Astrocyte of the spinal cord (primary cell): Measurements from ENCODE around the gene ATP4A.

Source experiments
- DNase-seq: peaks from one replicate; pipeline ENCODE4 v3.0.0; 2011; ENCODE audit warnings: low read depth, low spot score
- H3K4me3 ChIP-seq: 2 replicates; pipeline ENCODE4 v1.5.1; 2011; ENCODE audit warnings: low read depth, mild to moderate bottlenecking, low read length, moderate library complexity
- in situ Hi-C: cut with HindIII; loops from 2 replicates; pipeline ENCODE4 v1.10.0; 2017; ENCODE audit warnings: low sequenced_read_pairs
- TF ChIP-seq, protein P1 (sequence below): IDR thresholded peaks from 2 replicates; pipeline ENCODE4 v1.5.1; 2012; ENCODE audit warnings: low read depth, mild to moderate bottlenecking, low read length, inconsistent platforms

Gene ATP4A

DNA sequence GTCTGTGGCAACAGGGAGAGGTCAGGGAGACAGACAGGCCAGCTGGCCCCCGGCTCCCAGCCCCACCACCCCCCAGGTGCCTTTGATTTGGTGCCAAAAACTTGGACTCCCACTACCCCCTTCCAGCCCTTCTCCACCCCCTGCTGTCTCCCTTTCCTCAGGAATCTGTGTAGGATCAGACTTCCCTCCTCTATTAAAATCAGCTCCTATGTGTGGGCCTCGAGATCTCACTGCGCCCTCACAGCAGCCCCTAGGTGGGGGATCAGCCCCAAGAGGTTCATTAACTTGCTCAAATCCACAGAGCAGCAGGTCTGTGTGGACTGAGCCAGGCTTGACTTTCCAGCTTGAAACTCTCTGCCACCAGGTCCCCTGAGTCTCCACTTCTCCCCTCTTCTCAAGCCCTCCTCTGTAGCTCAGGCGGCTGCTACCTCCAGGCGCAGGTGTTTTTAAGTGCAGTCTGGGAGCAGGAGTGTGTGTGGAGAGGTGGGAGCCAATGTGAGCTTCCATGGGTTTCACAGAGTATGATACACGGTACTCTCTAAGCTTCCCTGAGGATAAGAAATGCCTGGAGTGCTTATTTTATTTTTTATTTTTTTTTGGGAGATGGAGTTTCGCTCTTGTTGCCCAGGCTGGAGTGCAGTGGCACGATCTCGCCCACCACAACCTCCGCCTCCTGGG is 28.5 kb downstream of the ATP4A start:
- in situ Hi-C loops, result no loop called here

DNA sequence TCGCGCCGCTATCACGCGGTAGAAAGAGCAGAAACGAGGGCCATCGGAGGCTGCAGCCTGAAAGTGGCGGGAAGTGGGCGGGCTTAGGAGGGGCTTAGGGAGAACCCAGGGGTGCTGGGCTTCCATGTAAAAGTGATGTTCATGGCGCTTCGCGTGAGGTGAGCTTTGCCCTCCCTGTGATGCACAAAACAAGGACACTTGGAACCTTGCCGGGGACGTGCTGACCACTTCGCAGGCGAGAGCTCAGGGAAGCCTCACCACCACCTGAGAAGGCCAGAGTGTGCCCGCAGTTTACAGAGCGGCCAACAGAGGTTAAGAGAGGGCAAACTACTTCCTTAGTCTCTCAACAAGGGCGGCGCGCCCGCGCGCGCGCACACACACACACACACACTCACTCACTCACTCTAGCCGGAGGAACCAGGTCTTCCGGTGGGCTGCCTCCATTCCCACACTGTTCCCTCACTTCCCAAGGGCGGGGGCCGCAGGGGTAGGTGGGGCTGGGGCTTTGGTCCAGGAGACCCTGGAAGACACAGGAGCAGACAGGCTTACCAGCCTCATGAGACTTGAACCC is 29.6 kb downstream of the ATP4A start:
- TF ChIP-seq, protein P1, sequence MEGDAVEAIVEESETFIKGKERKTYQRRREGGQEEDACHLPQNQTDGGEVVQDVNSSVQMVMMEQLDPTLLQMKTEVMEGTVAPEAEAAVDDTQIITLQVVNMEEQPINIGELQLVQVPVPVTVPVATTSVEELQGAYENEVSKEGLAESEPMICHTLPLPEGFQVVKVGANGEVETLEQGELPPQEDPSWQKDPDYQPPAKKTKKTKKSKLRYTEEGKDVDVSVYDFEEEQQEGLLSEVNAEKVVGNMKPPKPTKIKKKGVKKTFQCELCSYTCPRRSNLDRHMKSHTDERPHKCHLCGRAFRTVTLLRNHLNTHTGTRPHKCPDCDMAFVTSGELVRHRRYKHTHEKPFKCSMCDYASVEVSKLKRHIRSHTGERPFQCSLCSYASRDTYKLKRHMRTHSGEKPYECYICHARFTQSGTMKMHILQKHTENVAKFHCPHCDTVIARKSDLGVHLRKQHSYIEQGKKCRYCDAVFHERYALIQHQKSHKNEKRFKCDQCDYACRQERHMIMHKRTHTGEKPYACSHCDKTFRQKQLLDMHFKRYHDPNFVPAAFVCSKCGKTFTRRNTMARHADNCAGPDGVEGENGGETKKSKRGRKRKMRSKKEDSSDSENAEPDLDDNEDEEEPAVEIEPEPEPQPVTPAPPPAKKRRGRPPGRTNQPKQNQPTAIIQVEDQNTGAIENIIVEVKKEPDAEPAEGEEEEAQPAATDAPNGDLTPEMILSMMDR, result no peak
- no peak overlapping the region for H3K4me3 ChIP-seq
- DNase-seq, result no peak
- in situ Hi-C loops, result no loop called here

More for the DNA sequence above, 28.5 kb downstream of the ATP4A start:
- DNase-seq, result no peak
- no peak overlapping the region for H3K4me3 ChIP-seq
- TF ChIP-seq, protein P1, result no peak

DNA sequence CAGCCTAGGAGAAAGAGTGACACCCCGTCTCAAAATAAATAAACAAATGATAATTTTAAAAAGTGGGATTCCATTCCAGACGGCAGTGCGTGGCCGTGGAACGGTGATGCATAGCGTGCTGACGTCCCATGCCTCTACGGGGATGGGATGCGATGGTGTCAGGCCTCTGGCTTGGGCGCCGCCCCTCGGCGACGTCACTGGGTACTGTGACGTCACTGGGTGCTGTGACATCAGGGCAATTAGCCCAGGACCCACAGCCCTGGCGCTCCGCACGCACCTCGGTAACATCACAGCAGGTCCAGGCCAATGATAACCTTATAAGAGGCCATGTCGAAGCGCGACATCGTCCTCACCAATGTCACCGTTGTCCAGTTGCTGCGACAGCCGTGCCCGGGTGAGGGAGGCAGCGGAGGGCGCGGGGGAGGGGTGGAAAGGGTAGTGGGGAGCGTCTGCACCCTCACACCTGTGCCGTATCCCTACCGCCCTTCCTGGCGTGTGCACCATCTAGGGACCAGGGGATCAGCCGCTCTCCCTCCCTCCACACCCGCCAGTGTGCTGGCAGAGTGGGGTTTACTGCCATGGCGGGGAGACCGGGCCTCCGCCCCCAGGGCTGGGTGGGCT is 30.1 kb downstream of the ATP4A start, which contains the start of gene GAPDHS:
Gene GAPDHS (plus strand): TSS at position 256 of the 621 bp plus-strand sequence. CDS start 72 bp downstream, at position 328.
- TF ChIP-seq, protein P1, result no peak
- H3K4me3 ChIP-seq, result no peak within 1 kb of the TSS
- in situ Hi-C loops, result no loop called here

DNA sequence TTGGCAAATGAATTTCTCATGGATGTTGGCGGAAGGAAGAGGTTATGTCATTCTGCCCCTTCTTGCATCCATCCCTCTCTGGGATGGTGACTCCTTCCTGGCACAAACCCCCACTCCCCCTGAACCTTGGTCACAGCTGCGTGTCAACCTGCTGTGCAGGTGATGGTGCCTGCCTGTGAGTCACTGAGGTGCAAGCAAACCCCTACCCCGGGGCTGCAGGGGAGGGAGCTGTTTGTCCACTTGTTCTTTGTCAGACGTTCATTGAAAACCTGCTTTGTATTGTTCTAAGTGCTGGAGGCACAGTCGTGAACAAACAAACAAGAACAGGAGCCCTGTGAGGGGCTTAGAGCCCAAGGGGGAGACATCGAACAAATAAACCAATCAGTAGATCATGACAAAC is 32.2 kb downstream of the ATP4A start:
- H3K4me3 ChIP-seq, result no peak overlapping the region
- TF ChIP-seq, protein P1, result no peak
- in situ Hi-C loops, result no loop called here
- no peak for DNase-seq

More for the DNA sequence above, 30.1 kb downstream of the ATP4A start, which contains the start of gene GAPDHS:
- DNase-seq, result no peak

DNA sequence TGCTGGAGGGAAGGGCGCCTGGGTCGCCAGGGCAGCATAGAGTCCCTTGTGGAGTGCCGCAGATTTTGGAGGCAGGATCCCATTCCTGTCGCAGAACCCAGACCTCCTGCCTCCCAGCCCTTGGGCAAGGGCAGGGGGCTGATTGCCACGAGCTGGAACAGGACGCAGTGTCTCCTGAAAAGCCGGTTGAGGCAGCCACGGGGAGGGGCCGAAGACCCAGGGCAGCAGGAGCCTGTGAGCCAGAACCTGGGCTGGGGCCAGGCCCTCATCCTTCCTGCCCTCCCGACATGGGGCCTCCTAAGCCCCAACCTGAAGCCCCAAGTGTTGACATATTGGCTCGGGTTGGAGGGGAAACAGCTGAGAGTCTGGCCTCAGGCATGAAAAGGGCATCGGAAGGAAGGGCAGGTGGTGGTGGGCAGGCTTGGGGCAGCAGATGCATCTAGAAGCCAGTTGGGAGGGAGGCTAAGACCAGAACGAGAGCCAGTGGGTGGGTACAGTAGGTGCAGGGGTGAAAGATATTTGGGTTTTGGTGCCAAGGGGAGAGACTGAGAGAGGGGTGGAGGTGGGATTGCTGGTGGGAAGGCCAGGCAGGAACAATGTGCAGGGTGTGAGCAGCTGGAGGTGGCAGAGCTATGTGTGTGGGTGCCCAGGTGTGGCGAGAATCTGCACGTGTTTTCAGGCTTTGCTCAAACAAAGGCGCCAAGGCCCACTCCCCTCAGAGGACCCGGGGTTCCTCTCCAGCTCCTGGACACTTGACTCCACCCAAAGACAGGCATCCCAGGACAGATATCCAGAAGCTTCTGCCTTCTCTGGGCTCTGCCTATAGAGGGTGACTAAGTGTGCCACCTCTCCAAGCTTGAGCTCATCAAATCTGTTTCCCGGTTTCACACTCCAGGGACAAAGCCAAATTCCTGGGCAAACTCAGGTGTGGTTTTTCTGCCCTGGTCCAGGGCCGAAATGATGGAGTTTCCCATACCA is 33.9 kb downstream of the ATP4A start:
- TF ChIP-seq, protein P1, result no peak
- no peak overlapping the region for H3K4me3 ChIP-seq
- in situ Hi-C loops, result no loop called here
- DNase-seq, result no peak
